Tibial nerve (tissue), 4 donors: ENCODE results near the gene AHCTF1. TPM values are rescaled to one million over a fixed set of nuclear protein-coding genes. Genes with fewer than 3 reads are reported as not detected.

Experiments used
- DNase-seq, 2 donors: peaks; one replicate each; pipeline ENCODE4 v3.0.0-alpha.2; 2019; ENCODE audit warnings: low spot score in 2 of 2
- H3K27ac ChIP-seq, 4 donors: fragments of 200-600 bp; sonication (generic) in 3 of 4; one replicate each; pipeline ENCODE4 v1.5.1; 2017 to 2019; ENCODE audit warnings: mild to moderate bottlenecking in 1 of 4
- H3K27me3 ChIP-seq, 2 donors: fragments of 200-600 bp; sonication (generic) in 1 of 2; one replicate each; pipeline versions ENCODE4 v1.5.1 to v1.6.0; 2017 to 2019
- H3K36me3 ChIP-seq, 3 donors: fragments of 200-600 bp; sonication (generic); one replicate each; pipeline ENCODE4 v1.5.1; 2018 to 2019
- H3K4me1 ChIP-seq, 4 donors: fragments of 200-600 bp; sonication (generic) in 3 of 4; one replicate each; pipeline ENCODE4 v1.5.1; 2017 to 2019
- H3K4me3 ChIP-seq, 4 donors: fragments of 200-600 bp; sonication (generic) in 3 of 4; one replicate each; pipeline ENCODE4 v1.5.1; 2017 to 2019; ENCODE audit warnings: mild to moderate bottlenecking in 1 of 4, moderate library complexity in 1 of 4
- H3K9me3 ChIP-seq, 4 donors: fragments of 200-600 bp; sonication (generic) in 3 of 4; one replicate each; pipeline ENCODE4 v1.5.1; 2017 to 2019
- EP300 ChIP-seq, 2 donors: sonication (generic); formaldehyde crosslinking; IDR thresholded peaks; one replicate each; pipeline ENCODE4 v1.6.1; 2017; ENCODE audit warnings: antibody characterized with exemption in 2 of 2, mild to moderate bottlenecking in 1 of 2
- POLR2A ChIP-seq, 2 donors: fragments of 450-650 bp; IDR thresholded peaks; one replicate each; pipeline ENCODE4 v1.6.1; 2017; ENCODE audit warnings: antibody characterized with exemption in 2 of 2, mild to moderate bottlenecking in 2 of 2, moderate library complexity in 2 of 2
- WGBS, 2 donors: methylation state at CpG; one replicate each; pipeline ENCODE4 v1.1.5; 2018; 5-methylcytosine and 5-hydroxymethylcytosine counted together
- total RNA-seq, 4 donors: library from RNA; depleted of rRNA; stranded (reverse); fragments of >200 nt; gene quantifications; one replicate each; pipeline ENCODE4 v1.1.0, GENCODE V29; 2016
- TF ChIP-seq, protein P1 (sequence below), 5 experiments: fragments of 200-600 bp in 3 of 5; fragments of 450-650 bp in 2 of 5; sonication (generic) in 3 of 5; IDR thresholded peaks; one replicate each; pipeline ENCODE4 v1.5.1; 2016 to 2019; ENCODE audit warnings: antibody characterized with exemption in 5 of 5, mild to moderate bottlenecking in 3 of 5, moderate library complexity in 2 of 5

The AHCTF1 gene
- total RNA-seq, 4 donors from 2014 or later = 41.2 to 67.1 (median 45.6) TPM

GRCh38 chr1:246951413-246951812 lies 19.7 kb upstream of the AHCTF1 start:
- WGBS, 2 donors = 89% methylated on average over 4 of the region's 4 CpGs

DNA sequence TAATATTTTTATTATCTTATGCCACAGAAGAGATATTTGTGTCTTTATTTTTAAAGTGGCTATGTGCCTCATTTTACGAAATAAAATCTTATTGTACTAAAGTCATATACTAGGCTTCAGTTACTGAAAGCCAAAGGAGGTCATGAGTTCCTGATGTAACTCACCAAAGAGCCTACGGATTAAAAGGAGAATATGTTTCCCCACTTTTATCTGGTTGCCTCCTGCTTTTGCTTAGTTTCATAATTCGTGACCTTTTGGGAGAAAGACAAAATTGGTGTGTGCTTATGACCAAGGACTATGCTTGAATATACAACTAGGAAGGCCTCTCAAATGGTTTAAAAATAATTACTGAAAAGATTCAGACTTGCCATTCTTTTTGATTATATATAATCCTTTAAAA lies 18.2 kb upstream of the AHCTF1 start:
- Histone ChIP-seq H3K4me1 (peaks cover 0 to 26% (median 8%) of the 10 kb centered on the region in 4 donors), H3K36me3 (no peaks in the 10 kb centered on the region), H3K27ac (peak overlapping the region in 3 of 4 donors; percentile 70 to 88 (median 87)), H3K4me3 (no peak overlapping the region), H3K27me3 (no peaks in the 10 kb centered on the region), H3K9me3 (no peaks in the 10 kb centered on the region)
- 86 to 94% methylated on average over 3 of the region's 3 CpGs for WGBS, 2 donors
- TF ChIP-seq, protein P1, sequence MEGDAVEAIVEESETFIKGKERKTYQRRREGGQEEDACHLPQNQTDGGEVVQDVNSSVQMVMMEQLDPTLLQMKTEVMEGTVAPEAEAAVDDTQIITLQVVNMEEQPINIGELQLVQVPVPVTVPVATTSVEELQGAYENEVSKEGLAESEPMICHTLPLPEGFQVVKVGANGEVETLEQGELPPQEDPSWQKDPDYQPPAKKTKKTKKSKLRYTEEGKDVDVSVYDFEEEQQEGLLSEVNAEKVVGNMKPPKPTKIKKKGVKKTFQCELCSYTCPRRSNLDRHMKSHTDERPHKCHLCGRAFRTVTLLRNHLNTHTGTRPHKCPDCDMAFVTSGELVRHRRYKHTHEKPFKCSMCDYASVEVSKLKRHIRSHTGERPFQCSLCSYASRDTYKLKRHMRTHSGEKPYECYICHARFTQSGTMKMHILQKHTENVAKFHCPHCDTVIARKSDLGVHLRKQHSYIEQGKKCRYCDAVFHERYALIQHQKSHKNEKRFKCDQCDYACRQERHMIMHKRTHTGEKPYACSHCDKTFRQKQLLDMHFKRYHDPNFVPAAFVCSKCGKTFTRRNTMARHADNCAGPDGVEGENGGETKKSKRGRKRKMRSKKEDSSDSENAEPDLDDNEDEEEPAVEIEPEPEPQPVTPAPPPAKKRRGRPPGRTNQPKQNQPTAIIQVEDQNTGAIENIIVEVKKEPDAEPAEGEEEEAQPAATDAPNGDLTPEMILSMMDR (IDR thresholded peaks at IDR 0.05) = no peak
- DNase-seq = no peak

More at GRCh38 chr1:246951413-246951812, 19.7 kb upstream of the AHCTF1 start:
- TF ChIP-seq, protein P1 (IDR thresholded peaks at IDR 0.05) = no peak
- no peak for TF ChIP-seq EP300 (IDR thresholded peaks at IDR 0.05)
- TF ChIP-seq POLR2A (IDR thresholded peaks at IDR 0.05) = no peak
- peak overlapping the region in 1 of 4 donors; percentile 41 for H3K27ac ChIP-seq
- no peak for DNase-seq
- H3K4me3 ChIP-seq = no peak overlapping the region
- H3K27me3 ChIP-seq = no peaks in the 10 kb centered on the region
- peaks cover 0 to 25% (median 8%) of the 10 kb centered on the region in 4 donors for H3K4me1 ChIP-seq
- no peaks in the 10 kb centered on the region for H3K36me3 ChIP-seq
- no peaks in the 10 kb centered on the region for H3K9me3 ChIP-seq

DNA sequence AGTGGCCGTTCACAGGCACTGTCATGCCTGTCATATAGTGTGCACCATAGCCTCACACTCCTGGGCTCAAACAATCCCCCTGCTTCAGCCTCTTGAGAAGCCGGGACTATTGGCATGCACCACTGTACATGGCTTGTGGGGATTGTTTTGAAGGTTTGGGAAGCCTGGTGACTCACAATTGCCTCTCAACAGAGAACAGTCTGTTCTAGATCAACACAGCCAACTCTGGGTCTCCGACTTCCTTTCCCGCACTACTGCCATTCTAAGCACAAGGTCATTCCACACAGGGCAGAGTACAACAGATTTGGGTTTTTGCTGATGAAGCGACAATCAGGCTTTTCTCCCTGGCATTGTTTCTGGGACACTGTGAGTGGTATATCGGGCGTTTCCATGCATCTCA lies 15.5 kb upstream of the AHCTF1 start:
- no peak overlapping the region for H3K4me3 ChIP-seq
- DNase-seq = peak; percentile 24 to 73
- peak overlapping the region; percentile 59 to 88 (median 78) for H3K27ac ChIP-seq
- no peaks in the 10 kb centered on the region for H3K36me3 ChIP-seq
- peaks cover 0 to 26% (median 8%) of the 10 kb centered on the region in 4 donors for H3K4me1 ChIP-seq
- H3K9me3 ChIP-seq = no peaks in the 10 kb centered on the region
- WGBS, 2 donors = 50 to 53% methylated on average over 7 of the region's 7 CpGs
- TF ChIP-seq POLR2A (IDR thresholded peaks at IDR 0.05) = no peak
- peak; percentile 70 to 97 for TF ChIP-seq EP300 (IDR thresholded peaks at IDR 0.05)
- TF ChIP-seq, protein P1 (IDR thresholded peaks at IDR 0.05) = no peak
- no peaks in the 10 kb centered on the region for H3K27me3 ChIP-seq

DNA sequence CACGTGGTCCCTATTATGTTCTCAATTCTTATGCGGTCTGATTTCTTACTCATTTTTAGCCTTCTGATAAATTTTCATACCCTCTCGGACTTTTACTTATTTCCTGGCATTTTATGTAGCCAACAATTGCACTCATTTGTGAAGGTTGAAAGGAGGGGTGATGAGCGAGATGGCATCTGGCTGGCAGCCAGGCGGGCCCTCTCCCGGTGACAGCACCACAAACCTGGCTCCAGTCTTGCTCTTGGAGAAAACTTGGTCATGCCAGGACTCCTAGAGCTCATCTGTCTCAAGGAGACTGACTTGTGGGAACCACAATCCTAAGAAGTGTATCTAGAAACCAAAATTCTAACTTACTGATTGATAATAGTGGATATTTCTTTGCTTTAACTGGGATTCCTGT lies 14.6 kb upstream of the AHCTF1 start:
- WGBS, 2 donors = 86 to 88% methylated on average over 6 of the region's 6 CpGs
- no peak overlapping the region for H3K4me3 ChIP-seq
- no peaks in the 10 kb centered on the region for H3K9me3 ChIP-seq
- H3K27ac ChIP-seq = peak overlapping the region; percentile 17 to 88 (median 79)
- TF ChIP-seq, protein P1 (IDR thresholded peaks at IDR 0.05) = no peak
- TF ChIP-seq POLR2A (IDR thresholded peaks at IDR 0.05) = no peak
- no peak for TF ChIP-seq EP300 (IDR thresholded peaks at IDR 0.05)
- no peak for DNase-seq
- peaks cover 0 to 26% (median 8%) of the 10 kb centered on the region in 4 donors for H3K4me1 ChIP-seq
- H3K27me3 ChIP-seq = no peaks in the 10 kb centered on the region
- no peaks in the 10 kb centered on the region for H3K36me3 ChIP-seq

- Histone ChIP-seq H3K9me3 (no peaks in the 10 kb centered on the region), H3K4me3 (no peak overlapping the region), H3K36me3 (no peaks in the 10 kb centered on the region), H3K27ac (peak overlapping the region in 3 of 4 donors; percentile 51 to 85 (median 75)), H3K4me1 (peaks cover 0 to 17% (median 11%) of the 10 kb centered on the region in 4 donors), H3K27me3 (no peaks in the 10 kb centered on the region)
- 14 to 34% methylated on average over 1 of the region's 1 CpG for WGBS, 2 donors
- TF ChIP-seq EP300 (IDR thresholded peaks at IDR 0.05) (no peak), POLR2A (IDR thresholded peaks at IDR 0.05) (no peak)
- TF ChIP-seq, protein P1 (IDR thresholded peaks at IDR 0.05) = no peak
- DNase-seq = no peak
These were observed 3.0 kb upstream of the AHCTF1 start for GRCh38 chr1:246934765-246935164.
